ENCODE results near the gene ICE1.

The ICE1 gene

GRCh38 chr5:5381310-5381913, 41.1 kb upstream of the ICE1 start:
- Histone ChIP-seq H3K27ac (ENCODE audit: low read depth, low read length) (no peak overlapping the region), H4K91ac (ENCODE audit: low read depth, low read length) (no peak overlapping the region), H3K4ac (ENCODE audit: low read depth, low read length) (no peak overlapping the region), H3K4me3 (ENCODE audit: low read depth, low read length) (no peak overlapping the region), H3K9me3 (ENCODE audit: insufficient read depth, low read depth, low read length) (no peaks in the 10 kb centered on the region), H2AFZ (ENCODE audit: insufficient read depth, low read length, poor library complexity) (no peak overlapping the region), H2AK5ac (ENCODE audit: low read length) (no peak overlapping the region), H3K4me2 (ENCODE audit: low read length) (no peak overlapping the region), H3K9ac (ENCODE audit: low read length) (no peak overlapping the region), H3K36me3 (ENCODE audit: control insufficient read depth in 1 of 2, insufficient read depth in 2 of 2, low read length in 2 of 2) (no peaks in the 10 kb centered on the region), H4K12ac (ENCODE audit: low read depth, low read length) (no peak overlapping the region), H4K8ac (ENCODE audit: low read depth, low read length) (no peak overlapping the region), H3K14ac (ENCODE audit: low read length) (no peak overlapping the region), H2BK5ac (ENCODE audit: low read depth, low read length, poor library complexity) (no peak overlapping the region), H3K18ac (ENCODE audit: low read length) (no peak overlapping the region), H3K79me1 (ENCODE audit: low read length) (no peaks in the 10 kb centered on the region), H3K79me2 (ENCODE audit: control insufficient read depth, insufficient read depth, low read length, poor library complexity) (no peaks in the 10 kb centered on the region), H3K4me1 (ENCODE audit: control insufficient read depth in 1 of 2, insufficient read depth in 2 of 2, low read length in 2 of 2) (no peaks in the 10 kb centered on the region), H3K27me3 (ENCODE audit: insufficient read depth, low read length) (no peaks in the 10 kb centered on the region), H2BK12ac (ENCODE audit: low read length) (no peak overlapping the region), H3K23ac (ENCODE audit: low read length) (no peak overlapping the region), H2BK120ac (ENCODE audit: insufficient read depth, low read length, poor library complexity) (no peak overlapping the region)
- no CpG with 5 or more reads among the region's 9 CpGs for WGBS (ENCODE audit: extremely low coverage, insufficient coverage, insufficient read length)
- DNase-seq, result no peak

DNA sequence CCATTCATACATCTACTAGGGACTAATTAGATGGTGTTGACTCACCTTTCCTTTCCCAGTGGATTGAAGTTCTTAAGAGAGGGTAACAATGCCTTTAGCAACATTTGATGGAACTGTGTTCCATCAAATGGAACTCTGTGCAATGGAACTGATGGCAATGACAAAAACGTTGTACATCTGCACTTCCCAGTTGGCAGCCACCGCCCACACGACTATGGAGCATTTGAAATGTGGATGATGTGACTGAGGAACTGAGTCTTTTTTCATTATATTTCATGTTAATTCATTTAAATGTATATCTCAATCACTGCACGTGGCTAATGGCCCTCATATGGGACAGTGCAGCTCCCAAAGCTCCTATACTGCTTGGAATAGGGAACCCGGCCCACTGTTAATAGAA, 39.0 kb upstream of the ICE1 start:
- no peaks in the 10 kb centered on the region for H3K79me2 ChIP-seq (ENCODE audit: control insufficient read depth, insufficient read depth, low read length, poor library complexity)
- peaks cover 2% of the 10 kb centered on the region for H3K79me1 ChIP-seq (ENCODE audit: low read length)
- no peak overlapping the region for H3K27ac ChIP-seq (ENCODE audit: low read depth, low read length)
- no peaks in the 10 kb centered on the region for H3K27me3 ChIP-seq (ENCODE audit: insufficient read depth, low read length)
- H4K91ac ChIP-seq (ENCODE audit: low read depth, low read length), result no peak overlapping the region
- H3K4me1 ChIP-seq (ENCODE audit: control insufficient read depth in 1 of 2, insufficient read depth in 2 of 2, low read length in 2 of 2), result peaks cover 0 to 3% of the 10 kb centered on the region in 2 experiments
- no peak overlapping the region for H2AFZ ChIP-seq (ENCODE audit: insufficient read depth, low read length, poor library complexity)
- no peaks in the 10 kb centered on the region for H3K9me3 ChIP-seq (ENCODE audit: insufficient read depth, low read depth, low read length)
- no peak overlapping the region for H3K18ac ChIP-seq (ENCODE audit: low read length)
- no peak overlapping the region for H3K4me2 ChIP-seq (ENCODE audit: low read length)
- no peak overlapping the region for H3K4me3 ChIP-seq (ENCODE audit: low read depth, low read length)
- DNase-seq, result no peak
- H4K8ac ChIP-seq (ENCODE audit: low read depth, low read length), result no peak overlapping the region
- no peaks in the 10 kb centered on the region for H3K36me3 ChIP-seq (ENCODE audit: control insufficient read depth in 1 of 2, insufficient read depth in 2 of 2, low read length in 2 of 2)
- H3K14ac ChIP-seq (ENCODE audit: low read length), result no peak overlapping the region
- no peak overlapping the region for H4K12ac ChIP-seq (ENCODE audit: low read depth, low read length)
- no peak overlapping the region for H3K4ac ChIP-seq (ENCODE audit: low read depth, low read length)
- no peak overlapping the region for H3K23ac ChIP-seq (ENCODE audit: low read length)
- no CpG with 5 or more reads among the region's 5 CpGs for WGBS (ENCODE audit: extremely low coverage, insufficient coverage, insufficient read length)
- H2AK5ac ChIP-seq (ENCODE audit: low read length), result no peak overlapping the region
- no peak overlapping the region for H2BK120ac ChIP-seq (ENCODE audit: insufficient read depth, low read length, poor library complexity)
- H2BK12ac ChIP-seq (ENCODE audit: low read length), result no peak overlapping the region
- H2BK5ac ChIP-seq (ENCODE audit: low read depth, low read length, poor library complexity), result no peak overlapping the region
- no peak overlapping the region for H3K9ac ChIP-seq (ENCODE audit: low read length)

GRCh38 chr5:5384660-5385330, 37.7 kb upstream of the ICE1 start:
- Histone ChIP-seq H2BK120ac (ENCODE audit: insufficient read depth, low read length, poor library complexity) (no peak overlapping the region), H2BK5ac (ENCODE audit: low read depth, low read length, poor library complexity) (no peak overlapping the region), H3K4me1 (ENCODE audit: control insufficient read depth in 1 of 2, insufficient read depth in 2 of 2, low read length in 2 of 2) (peaks cover 0 to 5% of the 10 kb centered on the region in 2 experiments), H3K4me3 (ENCODE audit: low read depth, low read length) (no peak overlapping the region), H4K8ac (ENCODE audit: low read depth, low read length) (no peak overlapping the region), H3K9ac (ENCODE audit: low read length) (no peak overlapping the region), H3K9me3 (ENCODE audit: insufficient read depth, low read depth, low read length) (no peaks in the 10 kb centered on the region), H3K4ac (ENCODE audit: low read depth, low read length) (no peak overlapping the region), H2AK5ac (ENCODE audit: low read length) (no peak overlapping the region), H3K4me2 (ENCODE audit: low read length) (no peak overlapping the region), H3K27me3 (ENCODE audit: insufficient read depth, low read length) (no peaks in the 10 kb centered on the region), H4K12ac (ENCODE audit: low read depth, low read length) (no peak overlapping the region), H3K27ac (ENCODE audit: low read depth, low read length) (no peak overlapping the region), H3K79me2 (ENCODE audit: control insufficient read depth, insufficient read depth, low read length, poor library complexity) (no peaks in the 10 kb centered on the region), H2BK12ac (ENCODE audit: low read length) (no peak overlapping the region), H3K18ac (ENCODE audit: low read length) (no peak overlapping the region), H4K91ac (ENCODE audit: low read depth, low read length) (no peak overlapping the region), H3K14ac (ENCODE audit: low read length) (no peak overlapping the region), H3K36me3 (ENCODE audit: control insufficient read depth in 1 of 2, insufficient read depth in 2 of 2, low read length in 2 of 2) (no peaks in the 10 kb centered on the region), H2AFZ (ENCODE audit: insufficient read depth, low read length, poor library complexity) (no peak overlapping the region), H3K79me1 (ENCODE audit: low read length) (peaks cover 4% of the 10 kb centered on the region), H3K23ac (ENCODE audit: low read length) (no peak overlapping the region)
- DNase-seq, result no peak
- no CpG with 5 or more reads among the region's 11 CpGs for WGBS (ENCODE audit: extremely low coverage, insufficient coverage, insufficient read length)

GRCh38 chr5:5385331-5385662, 37.2 kb upstream of the ICE1 start:
- Histone ChIP-seq H3K18ac (ENCODE audit: low read length) (no peak overlapping the region), H3K79me1 (ENCODE audit: low read length) (peaks cover 4% of the 10 kb centered on the region), H3K9me3 (ENCODE audit: insufficient read depth, low read depth, low read length) (no peaks in the 10 kb centered on the region), H4K12ac (ENCODE audit: low read depth, low read length) (no peak overlapping the region), H2BK5ac (ENCODE audit: low read depth, low read length, poor library complexity) (no peak overlapping the region), H3K27ac (ENCODE audit: low read depth, low read length) (no peak overlapping the region), H4K91ac (ENCODE audit: low read depth, low read length) (no peak overlapping the region), H2BK120ac (ENCODE audit: insufficient read depth, low read length, poor library complexity) (no peak overlapping the region), H3K4me3 (ENCODE audit: low read depth, low read length) (no peak overlapping the region), H2AK5ac (ENCODE audit: low read length) (peak overlapping the region; percentile 70), H4K8ac (ENCODE audit: low read depth, low read length) (no peak overlapping the region), H3K27me3 (ENCODE audit: insufficient read depth, low read length) (no peaks in the 10 kb centered on the region), H3K14ac (ENCODE audit: low read length) (no peak overlapping the region), H3K9ac (ENCODE audit: low read length) (no peak overlapping the region), H3K4ac (ENCODE audit: low read depth, low read length) (no peak overlapping the region), H2AFZ (ENCODE audit: insufficient read depth, low read length, poor library complexity) (no peak overlapping the region), H3K36me3 (ENCODE audit: control insufficient read depth in 1 of 2, insufficient read depth in 2 of 2, low read length in 2 of 2) (no peaks in the 10 kb centered on the region), H3K4me1 (ENCODE audit: control insufficient read depth in 1 of 2, insufficient read depth in 2 of 2, low read length in 2 of 2) (peaks cover 2 to 7% of the 10 kb centered on the region in 2 experiments), H3K23ac (ENCODE audit: low read length) (no peak overlapping the region), H2BK12ac (ENCODE audit: low read length) (peak overlapping the region; percentile 82), H3K4me2 (ENCODE audit: low read length) (no peak overlapping the region), H3K79me2 (ENCODE audit: control insufficient read depth, insufficient read depth, low read length, poor library complexity) (no peaks in the 10 kb centered on the region)
- no peak for DNase-seq
- WGBS (ENCODE audit: extremely low coverage, insufficient coverage, insufficient read length), result no CpG with 5 or more reads among the region's 8 CpGs
